ENCODE measurements around the gene PGP.

PGP gene

DNA sequence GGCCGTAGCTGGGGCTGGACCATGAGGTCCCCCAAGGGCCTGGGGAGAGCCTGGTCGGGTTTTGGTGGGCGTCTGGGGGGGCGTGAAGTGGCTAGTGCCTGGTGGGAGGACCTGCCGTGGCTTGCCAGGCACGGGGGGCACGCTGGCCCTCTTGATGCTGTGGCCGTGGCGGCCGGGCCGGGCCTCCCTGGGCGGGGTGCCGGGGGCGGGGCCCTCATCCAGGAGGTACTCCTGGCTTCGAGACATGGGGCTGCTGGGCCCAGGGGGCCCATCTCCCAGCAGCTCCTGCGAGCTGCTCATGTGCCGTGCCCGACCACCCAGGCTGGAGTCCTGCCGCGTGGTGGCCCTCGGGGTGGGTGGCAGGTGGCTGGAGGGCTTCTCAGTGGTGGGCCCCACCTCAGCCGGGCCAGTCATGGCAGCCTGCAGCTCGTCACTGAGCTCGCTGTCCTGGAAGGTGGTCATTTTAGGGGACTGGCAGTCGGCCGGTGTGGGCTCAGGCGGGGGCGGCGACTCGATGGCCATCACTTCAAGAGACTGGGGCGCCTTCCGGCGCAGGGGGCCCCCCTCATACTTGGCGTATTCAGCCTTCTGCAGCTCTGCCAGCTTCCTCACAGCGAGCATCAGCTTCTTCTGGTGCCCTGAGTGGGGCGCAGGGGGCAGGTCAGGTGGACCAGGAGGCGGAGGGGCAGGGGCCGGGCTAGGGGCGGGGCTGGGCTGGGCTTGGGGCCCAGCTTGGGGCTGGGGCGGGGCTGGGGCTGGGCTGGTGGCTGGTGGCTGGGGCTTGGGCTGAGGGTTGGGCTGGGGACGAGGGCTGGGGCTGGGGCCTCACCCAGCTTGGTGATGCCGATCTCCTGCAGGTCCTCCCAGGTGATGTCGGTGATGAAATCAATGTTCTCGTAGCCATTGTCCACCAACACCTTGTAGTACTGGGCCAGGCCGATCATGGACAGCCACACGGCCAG, 33.4 kb downstream of the PGP start:
- no peak for DNase-seq (ENCODE audit: low read depth)
- H3K4me3 ChIP-seq (ENCODE audit: low read depth, low read length) = no peak overlapping the region
- TF ChIP-seq, protein P1, sequence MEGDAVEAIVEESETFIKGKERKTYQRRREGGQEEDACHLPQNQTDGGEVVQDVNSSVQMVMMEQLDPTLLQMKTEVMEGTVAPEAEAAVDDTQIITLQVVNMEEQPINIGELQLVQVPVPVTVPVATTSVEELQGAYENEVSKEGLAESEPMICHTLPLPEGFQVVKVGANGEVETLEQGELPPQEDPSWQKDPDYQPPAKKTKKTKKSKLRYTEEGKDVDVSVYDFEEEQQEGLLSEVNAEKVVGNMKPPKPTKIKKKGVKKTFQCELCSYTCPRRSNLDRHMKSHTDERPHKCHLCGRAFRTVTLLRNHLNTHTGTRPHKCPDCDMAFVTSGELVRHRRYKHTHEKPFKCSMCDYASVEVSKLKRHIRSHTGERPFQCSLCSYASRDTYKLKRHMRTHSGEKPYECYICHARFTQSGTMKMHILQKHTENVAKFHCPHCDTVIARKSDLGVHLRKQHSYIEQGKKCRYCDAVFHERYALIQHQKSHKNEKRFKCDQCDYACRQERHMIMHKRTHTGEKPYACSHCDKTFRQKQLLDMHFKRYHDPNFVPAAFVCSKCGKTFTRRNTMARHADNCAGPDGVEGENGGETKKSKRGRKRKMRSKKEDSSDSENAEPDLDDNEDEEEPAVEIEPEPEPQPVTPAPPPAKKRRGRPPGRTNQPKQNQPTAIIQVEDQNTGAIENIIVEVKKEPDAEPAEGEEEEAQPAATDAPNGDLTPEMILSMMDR (IDR thresholded peaks at IDR 0.05; ENCODE audit: insufficient read depth, low read depth, low read length, missing control alignments) = no peak

DNA sequence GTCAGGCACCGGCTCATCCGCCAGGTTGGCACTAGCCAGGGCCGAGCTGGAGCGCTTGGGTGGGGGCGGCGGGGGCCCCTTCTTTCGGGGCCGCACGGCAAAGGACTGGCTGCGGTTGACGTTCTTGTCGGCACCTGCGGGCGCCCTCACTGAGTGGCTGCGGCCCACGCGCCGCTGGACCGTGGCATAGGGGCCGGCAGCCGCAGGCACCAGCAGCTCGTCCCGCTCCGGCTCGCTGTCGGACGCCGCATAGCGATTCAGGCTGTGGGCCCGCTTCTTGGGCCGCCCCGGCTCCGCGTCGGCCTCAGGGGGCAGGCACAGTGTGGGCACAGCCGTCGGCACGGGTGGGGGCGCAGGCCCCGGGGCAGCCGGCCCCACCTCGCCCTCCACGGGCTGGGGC, 34.2 kb downstream of the PGP start:
- H3K4me3 ChIP-seq (ENCODE audit: low read depth, low read length) = no peak overlapping the region
- DNase-seq (ENCODE audit: low read depth) = no peak
- TF ChIP-seq, protein P1 (IDR thresholded peaks at IDR 0.05; ENCODE audit: insufficient read depth, low read depth, low read length, missing control alignments) = no peak

DNA sequence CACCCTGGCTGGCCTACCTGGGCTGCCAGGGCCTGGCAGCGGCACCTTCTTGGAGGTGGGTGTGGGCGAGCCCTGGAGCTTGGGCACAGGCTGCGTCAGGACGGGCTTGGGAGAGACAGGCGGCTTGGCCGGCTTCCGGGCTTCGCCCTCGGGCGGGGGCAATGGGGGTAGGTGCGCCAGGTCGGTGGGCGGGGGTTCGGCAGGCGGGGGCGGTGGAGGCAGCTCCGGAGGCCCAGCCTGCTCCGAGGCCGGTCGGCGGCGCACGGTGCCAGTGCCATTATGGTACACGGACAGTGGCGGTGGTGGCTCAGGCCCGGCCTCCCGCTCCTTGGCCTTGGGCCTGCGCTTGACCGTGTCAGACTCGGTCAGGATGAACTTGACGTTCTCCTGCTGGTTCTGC, 35.1 kb downstream of the PGP start:
- DNase-seq (ENCODE audit: low read depth) = no peak
- no peak overlapping the region for H3K4me3 ChIP-seq (ENCODE audit: low read depth, low read length)
- TF ChIP-seq, protein P1 (IDR thresholded peaks at IDR 0.05; ENCODE audit: insufficient read depth, low read depth, low read length, missing control alignments) = no peak

DNA sequence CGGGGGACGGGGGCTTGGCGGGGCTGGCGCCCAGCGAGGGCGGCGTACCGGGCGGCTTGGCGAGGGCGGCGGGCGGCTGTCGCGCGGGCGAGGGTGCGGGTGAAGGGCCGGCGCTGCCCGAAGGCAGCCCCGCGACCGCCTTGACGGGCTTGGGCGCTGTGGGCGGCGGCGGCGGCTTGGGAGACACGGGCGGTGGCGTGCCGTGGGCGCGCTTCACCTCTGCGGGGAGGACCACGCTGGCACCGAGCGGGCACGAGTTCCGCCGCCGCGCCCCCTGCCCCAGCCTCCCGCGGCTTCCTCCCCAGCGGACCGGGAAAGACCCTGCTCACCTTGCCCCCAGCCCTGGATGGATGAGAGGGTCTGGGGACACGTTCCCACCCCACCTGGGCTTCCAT, 35.5 kb downstream of the PGP start:
- TF ChIP-seq, protein P1 (IDR thresholded peaks at IDR 0.05; ENCODE audit: insufficient read depth, low read depth, low read length, missing control alignments) = no peak
- DNase-seq (ENCODE audit: low read depth) = no peak

DNA sequence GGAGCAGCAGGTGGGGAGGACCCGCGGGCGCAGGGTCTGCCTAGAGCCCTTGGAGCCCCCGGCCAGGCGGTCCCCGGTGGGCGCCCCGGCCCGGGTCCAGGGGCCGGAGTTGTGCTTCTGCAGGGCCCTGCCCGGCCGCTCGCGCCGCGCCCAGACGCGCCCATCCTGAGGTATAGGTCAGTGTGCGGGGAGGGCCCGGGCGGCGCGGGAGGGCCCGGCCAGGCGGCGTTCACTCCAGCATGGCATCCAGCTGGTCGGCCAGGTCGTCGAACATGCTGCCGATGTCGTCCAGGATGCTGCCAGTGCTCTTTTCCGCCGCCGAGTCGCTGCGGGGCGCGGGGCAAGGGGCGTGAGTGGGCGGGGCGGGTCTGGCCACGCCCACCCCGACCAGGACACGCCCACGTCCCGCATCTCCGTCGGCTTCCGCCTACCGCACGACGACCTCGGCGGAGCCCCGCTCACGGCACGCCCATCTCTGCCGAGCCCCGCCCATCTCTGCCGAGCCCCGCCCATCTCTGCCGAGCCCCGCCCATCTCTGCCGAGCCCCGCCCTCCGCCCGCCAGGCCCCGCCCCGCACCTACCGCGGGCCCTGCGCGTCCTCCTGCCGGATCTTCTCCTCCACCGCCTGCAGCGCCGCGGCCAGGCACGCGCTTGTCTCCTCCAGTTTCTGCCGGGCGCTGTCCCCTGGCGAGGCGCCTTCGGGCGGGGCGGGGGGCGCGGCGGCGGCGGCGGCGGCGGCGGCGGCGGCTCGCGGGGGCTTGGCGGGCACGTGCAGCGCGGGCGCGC, 36.1 kb downstream of the PGP start:
- no peak for DNase-seq (ENCODE audit: low read depth)

More for the DNA sequence above, 35.5 kb downstream of the PGP start:
- no peak overlapping the region for H3K4me3 ChIP-seq (ENCODE audit: low read depth, low read length)

DNA sequence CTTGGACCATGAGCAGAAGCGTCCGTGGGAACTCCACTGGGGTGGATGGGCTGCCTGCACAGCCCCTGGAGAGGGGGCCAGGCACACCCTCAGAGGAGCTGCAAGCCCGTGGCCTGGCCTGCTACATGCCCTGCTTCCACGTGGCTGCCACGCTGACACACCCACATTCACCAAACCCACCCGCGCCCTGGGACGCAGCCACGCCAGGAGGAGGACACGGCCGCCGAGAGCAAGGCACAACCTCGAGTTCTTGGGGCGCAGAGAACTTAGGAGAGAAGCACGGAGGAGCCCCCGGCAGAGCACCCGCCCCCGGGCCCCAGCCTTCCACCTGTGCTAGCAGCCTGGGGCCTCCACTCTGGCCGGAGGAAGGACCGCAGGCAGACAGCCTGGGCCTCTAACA, 37.1 kb downstream of the PGP start:
- no peak for DNase-seq (ENCODE audit: low read depth)
- TF ChIP-seq, protein P1 (IDR thresholded peaks at IDR 0.05; ENCODE audit: insufficient read depth, low read depth, low read length, missing control alignments) = no peak
- H3K4me3 ChIP-seq (ENCODE audit: low read depth, low read length) = no peak overlapping the region

More for the DNA sequence above, 36.1 kb downstream of the PGP start:
- H3K4me3 ChIP-seq (ENCODE audit: low read depth, low read length) = no peak overlapping the region
- TF ChIP-seq, protein P1 (IDR thresholded peaks at IDR 0.05; ENCODE audit: insufficient read depth, low read depth, low read length, missing control alignments) = no peak

All from GM12865 (cell line).